Ramos (cell line): ENCODE measurements around the gene EEFSEC.

Experiments used
- in situ Hi-C: fragments of 300-500 bp; cut with MboI; formaldehyde crosslinking; loops from one replicate; pipeline ENCODE4 v1.14.3; 2022; ENCODE audit warnings: low sequenced_read_pairs; ENCODE audit not compliant: unreplicated experiment

Gene EEFSEC

GRCh38 chr3:128343287-128344051 is 190.2 kb downstream of the EEFSEC start:
- in situ Hi-C loops = no loop called here

GRCh38 chr3:128344052-128344735 is 190.9 kb downstream of the EEFSEC start:
- in situ Hi-C loops = no loop called here

GRCh38 chr3:128345196-128345595 is 191.9 kb downstream of the EEFSEC start:
- in situ Hi-C loops = no loop called here

GRCh38 chr3:128346562-128346961 is 193.3 kb downstream of the EEFSEC start:
- in situ Hi-C loops = no loop called here

- in situ Hi-C loops = no loop called here
Observed at GRCh38 chr3:128347282-128347681, 194.0 kb downstream of the EEFSEC start.

GRCh38 chr3:128348075-128348474 is 194.8 kb downstream of the EEFSEC start:
- in situ Hi-C loops = no loop called here

GRCh38 chr3:128348805-128349531 is 195.7 kb downstream of the EEFSEC start:
- in situ Hi-C loops = no loop called here

- in situ Hi-C loops = no loop called here
Observed at GRCh38 chr3:128349963-128350599, 196.8 kb downstream of the EEFSEC start.

GRCh38 chr3:128351546-128351945 is 198.3 kb downstream of the EEFSEC start:
- in situ Hi-C loops = no loop called here

GRCh38 chr3:128352326-128352725 is 199.0 kb downstream of the EEFSEC start:
- in situ Hi-C loops = no loop called here

GRCh38 chr3:128353361-128353965 is 200.2 kb downstream of the EEFSEC start:
- in situ Hi-C loops = no loop called here

- in situ Hi-C loops = no loop called here
Observed at GRCh38 chr3:128353991-128354687, 200.9 kb downstream of the EEFSEC start.

GRCh38 chr3:128354788-128355542 is 201.7 kb downstream of the EEFSEC start:
- in situ Hi-C loops = no loop called here

GRCh38 chr3:128355543-128355919 is 202.2 kb downstream of the EEFSEC start:
- in situ Hi-C loops = no loop called here

GRCh38 chr3:128356822-128357221 is 203.5 kb downstream of the EEFSEC start:
- in situ Hi-C loops = no loop called here

- in situ Hi-C loops = no loop called here
Observed at GRCh38 chr3:128357538-128357937, 204.3 kb downstream of the EEFSEC start.

GRCh38 chr3:128358156-128358895 is 205.0 kb downstream of the EEFSEC start:
- in situ Hi-C loops = no loop called here

GRCh38 chr3:128359060-128359664 is 205.9 kb downstream of the EEFSEC start:
- in situ Hi-C loops = no loop called here
